ENCODE results near the gene TXLNG. TPM values are rescaled to one million over a fixed set of nuclear protein-coding genes. Genes with fewer than 3 reads are reported as not detected.
"Not testable (repeated sequence)": the region's sequence is repeated elsewhere in the genome, so short reads cannot be mapped to it uniquely, and the experiment has no call there.

Gene TXLNG
- total and polyA plus RNA-seq, 2 of the 4 experiments (the other 2 are of a cell fraction) = 7.0 to 9.7 TPM

- Histone ChIP-seq H4K20me1 (ENCODE audit: insufficient read depth, low read length) (no peaks in the 10 kb centered on the region), H2BK15ac (ENCODE audit: low read depth, low read length) (no peak overlapping the region), H3K4me2 (ENCODE audit: low read depth, low read length) (no peak overlapping the region), H3K36me3 (ENCODE audit: control insufficient read depth, insufficient read depth, low read length) (no peaks in the 10 kb centered on the region), H3K4ac (ENCODE audit: low read depth, low read length) (no peak overlapping the region), H3K14ac (replicated peaks; ENCODE audit: low read depth, low read length) (no peak overlapping the region), H3K18ac (ENCODE audit: low read depth, low read length) (no peak overlapping the region), H3K56ac (ENCODE audit: extremely low read depth, insufficient read depth, low read length) (no peak overlapping the region), H4K5ac (ENCODE audit: low read depth, low read length) (no peak overlapping the region), H3K79me1 (ENCODE audit: low read depth in 1 of 2, low read length in 2 of 2) (peaks cover 9 to 11% of the 10 kb centered on the region in 2 experiments; a peak in 3 of 4 replicates), H3K27me3 (ENCODE audit: control insufficient read depth, insufficient read depth, low read length) (peaks cover 4% of the 10 kb centered on the region), H2BK20ac (ENCODE audit: low read depth, low read length) (no peak overlapping the region), H3K9ac (ENCODE audit: low read depth, low read length) (no peak overlapping the region), H2BK120ac (ENCODE audit: low read depth, low read length) (no peak overlapping the region), H3K9me3 (ENCODE audit: control insufficient read depth, insufficient read depth, low read length) (no peaks in the 10 kb centered on the region), H4K91ac (ENCODE audit: insufficient read depth, low read depth, low read length) (no peak overlapping the region), H3K23ac (ENCODE audit: low read depth, low read length) (no peak overlapping the region), H2AK9ac (replicated peaks; ENCODE audit: low read depth, low read length, poor library complexity) (no peak overlapping the region), H3K9me1 (ENCODE audit: insufficient read depth, low read length) (no peaks in the 10 kb centered on the region), H3K4me3 (ENCODE audit: insufficient read depth, low read depth, low read length) (no peak overlapping the region), H3K4me1 (ENCODE audit: control insufficient read depth, insufficient read depth, low read length) (no peaks in the 10 kb centered on the region), H2AK5ac (ENCODE audit: low read depth, low read length) (no peak overlapping the region), H2AFZ (replicated peaks; ENCODE audit: low read length, poor library complexity) (no peak overlapping the region), H2BK5ac (ENCODE audit: low read depth, low read length, poor library complexity, severe bottlenecking) (no peak overlapping the region), H4K8ac (ENCODE audit: low read depth in 2 of 2, low read length in 2 of 2) (no peak overlapping the region), H3K27ac (ENCODE audit: insufficient read depth, low read length) (no peak overlapping the region)
- whole genome bisulfite sequencing, 2 experiments (ENCODE audit: extremely low coverage in 2 of 2, insufficient read length in 1 of 2) = 98% methylated on average over 7 of the region's 17 CpGs; no CpG with 5 or more reads in 1 of the 2 experiments
- DNase-seq = no peak
- CTCF ChIA-PET = no interaction called here
- in situ Hi-C loops (cut with MboI; ENCODE audit: low sequenced_read_pairs) (no loop called here), intact Hi-C loops (cut with micrococcal nuclease) (no loop called here), dilution Hi-C loops (cut with HindIII; ENCODE audit: low sequenced_read_pairs, unreplicated experiment) (no loop called here)
- no peak for ATAC-seq (ENCODE audit: low read depth)
- no TSS peak for BruUV-seq (replicated peaks)
- POLR2A ChIA-PET (ENCODE audit: unreplicated experiment) = no interaction called here
- TF ChIP-seq MAZ (IDR thresholded peaks at IDR 0.05; ENCODE audit: borderline replicate concordance, low read depth, low read length) (no peak), SMC3 (IDR thresholded peaks at IDR 0.05; ENCODE audit: low read depth, low read length) (no peak), BHLHE40 (IDR thresholded peaks at IDR 0.05; ENCODE audit: low read depth, low read length) (no peak), RCOR1 (IDR thresholded peaks at IDR 0.05; ENCODE audit: insufficient replicate concordance, low read length) (no peak), CEBPB (IDR thresholded peaks at IDR 0.05; ENCODE audit: low read depth, low read length) (no peak), RAD21 (IDR thresholded peaks at IDR 0.05; ENCODE audit: low read length) (no peak), FOS (IDR thresholded peaks at IDR 0.05; ENCODE audit: low read depth, low read length) (no peak), MAFK (IDR thresholded peaks at IDR 0.05; ENCODE audit: low read depth, low read length) (no peak)
Measured at GRCh38 chrX:16783452-16783851, 2.8 kb upstream of the TXLNG start.

GRCh38 chrX:16784440-16784839 is 1.8 kb upstream of the TXLNG start:
- H3K36me3 ChIP-seq (ENCODE audit: control insufficient read depth, insufficient read depth, low read length); CTCF ChIA-PET; H3K23ac ChIP-seq (ENCODE audit: low read depth, low read length); H3K27ac ChIP-seq (ENCODE audit: insufficient read depth, low read length); H2BK20ac ChIP-seq (ENCODE audit: low read depth, low read length); H2AK5ac ChIP-seq (ENCODE audit: low read depth, low read length); H3K4me1 ChIP-seq (ENCODE audit: control insufficient read depth, insufficient read depth, low read length); H4K20me1 ChIP-seq (ENCODE audit: insufficient read depth, low read length); H3K9ac ChIP-seq (ENCODE audit: low read depth, low read length); ATAC-seq (ENCODE audit: low read depth); POLR2A ChIA-PET (ENCODE audit: unreplicated experiment); H3K4ac ChIP-seq (ENCODE audit: low read depth, low read length); H2AFZ ChIP-seq (replicated peaks; ENCODE audit: low read length, poor library complexity); intact Hi-C loops (cut with micrococcal nuclease); H3K18ac ChIP-seq (ENCODE audit: low read depth, low read length); H3K4me3 ChIP-seq (ENCODE audit: insufficient read depth, low read depth, low read length); DNase-seq; H4K91ac ChIP-seq (ENCODE audit: insufficient read depth, low read depth, low read length); H3K4me2 ChIP-seq (ENCODE audit: low read depth, low read length); BruUV-seq (replicated peaks); H4K5ac ChIP-seq (ENCODE audit: low read depth, low read length); H2AK9ac ChIP-seq (replicated peaks; ENCODE audit: low read depth, low read length, poor library complexity); H3K56ac ChIP-seq (ENCODE audit: extremely low read depth, insufficient read depth, low read length); H3K27me3 ChIP-seq (ENCODE audit: control insufficient read depth, insufficient read depth, low read length); H3K9me3 ChIP-seq (ENCODE audit: control insufficient read depth, insufficient read depth, low read length); dilution Hi-C loops (cut with HindIII; ENCODE audit: low sequenced_read_pairs, unreplicated experiment); in situ Hi-C loops (cut with MboI; ENCODE audit: low sequenced_read_pairs); H2BK120ac ChIP-seq (ENCODE audit: low read depth, low read length); H4K8ac ChIP-seq (ENCODE audit: low read depth in 2 of 2, low read length in 2 of 2); H2BK15ac ChIP-seq (ENCODE audit: low read depth, low read length); H2BK5ac ChIP-seq (ENCODE audit: low read depth, low read length, poor library complexity, severe bottlenecking); H3K9me1 ChIP-seq (ENCODE audit: insufficient read depth, low read length); H3K14ac ChIP-seq (replicated peaks; ENCODE audit: low read depth, low read length): not testable (repeated sequence)
- H3K79me1 ChIP-seq (ENCODE audit: low read depth in 1 of 2, low read length in 2 of 2) = peaks cover 9 to 11% of the 10 kb centered on the region in 2 experiments; a peak in 3 of 4 replicates
- WGBS, 2 experiments (ENCODE audit: extremely low coverage in 2 of 2, insufficient read length in 1 of 2) = 70% methylated on average over 5 of the region's 18 CpGs; no CpG with 5 or more reads in 1 of the 2 experiments

Measured in IMR-90 (cell line).